NB4 (cell line): ENCODE data around the gene CCR4.

Experiments
- DNase-seq: peaks from one replicate; pipeline ENCODE4 v3.0.0; 2010; ENCODE audit warnings: low read depth
- H3K4me3 ChIP-seq: one replicate; pipeline ENCODE4 v1.5.1; 2011; ENCODE audit warnings: mild to moderate bottlenecking, low read depth, low read length, moderate library complexity
- CTCF ChIP-seq: IDR thresholded peaks from one replicate; pipeline ENCODE4 v1.5.1; 2012; ENCODE audit warnings: low read depth, low read length
- MAX ChIP-seq: IDR thresholded peaks from 2 replicates; pipeline ENCODE4 v1.6.1; 2011; ENCODE audit warnings: low read depth, low read length
- MYC ChIP-seq: IDR thresholded peaks from 2 replicates; pipeline ENCODE4 v1.6.1; 2011; ENCODE audit warnings: low read depth, low read length
- POLR2A ChIP-seq: IDR thresholded peaks from 2 replicates; pipeline ENCODE4 v1.6.1; 2011; ENCODE audit warnings: mild to moderate bottlenecking; ENCODE audit not compliant: insufficient read length; ENCODE audit errors: extremely low read depth

The CCR4 gene

GRCh38 chr3:33004961-33005360, 53.5 kb downstream of the CCR4 start:
- no peak for TF ChIP-seq CTCF
- no peak for TF ChIP-seq MAX
- no peak for TF ChIP-seq POLR2A
- TF ChIP-seq MYC: no peak
- H3K4me3 ChIP-seq: no peak overlapping the region
- no peak for DNase-seq
